Vagina (tissue), 2 donors: ENCODE results near the gene PCDHGA4. TPM values are rescaled to one million over a fixed set of nuclear protein-coding genes. Genes with fewer than 3 reads are reported as not detected.
A peak's percentile ranks its signal among the peaks of the same experiment; 100 is the strongest.
"Not testable (repeated sequence)": the region's sequence is repeated elsewhere in the genome, so short reads cannot be mapped to it uniquely, and the experiment has no call there.

Source experiments
- DNase-seq, 2 donors: peaks; one replicate each; pipeline ENCODE4 v3.0.0-alpha.2; 2017; ENCODE audit errors: extremely low spot score in 2 of 2
- H3K27ac ChIP-seq: fragments of 200-600 bp; sonication (generic); one replicate; pipeline ENCODE4 v1.5.1; 2019
- H3K27me3 ChIP-seq: fragments of 200-600 bp; sonication (generic); one replicate; pipeline ENCODE4 v1.5.1; 2019
- H3K36me3 ChIP-seq, 2 donors: fragments of 200-600 bp; sonication (generic); one replicate each; pipeline ENCODE4 v1.5.1; 2017 to 2019
- H3K4me1 ChIP-seq: fragments of 200-600 bp; sonication (generic); one replicate; pipeline ENCODE4 v1.5.1; 2019
- H3K4me3 ChIP-seq, 2 donors: fragments of 200-600 bp; sonication (generic); 1 replicate in 1 of 2; 2 replicates in 1 of 2; pipeline ENCODE4 v1.5.1; 2016 to 2019
- H3K9me3 ChIP-seq: fragments of 200-600 bp; sonication (generic); one replicate; pipeline ENCODE4 v1.5.1; 2019
- POLR2A ChIP-seq, 2 donors: fragments of 450-650 bp; IDR thresholded peaks; one replicate each; pipeline ENCODE4 v1.6.1; 2017; ENCODE audit warnings: antibody characterized with exemption in 2 of 2, mild to moderate bottlenecking in 2 of 2, moderate library complexity in 2 of 2
- POLR2AphosphoS5 ChIP-seq, 2 donors: sonication (generic); formaldehyde crosslinking; IDR thresholded peaks; one replicate each; pipeline ENCODE4 v1.9.0; 2017; ENCODE audit warnings: antibody characterized with exemption in 2 of 2, mild to moderate bottlenecking in 2 of 2, low read depth in 1 of 2; ENCODE audit not compliant: insufficient read depth in 1 of 2
- intact Hi-C: fragments of 100-400 bp; cut with DNase I; formaldehyde crosslinking; loops from one replicate; pipeline ENCODE4 v1.15.1; 2023
- total RNA-seq: library from RNA; depleted of rRNA; stranded (reverse); fragments of >200 nt; gene quantifications from one replicate; pipeline ENCODE4 v1.2.3, GENCODE V29; 2016
- TF ChIP-seq, protein P1 (sequence below), 3 experiments: fragments of 450-650 bp in 2 of 3; fragments of 200-600 bp in 1 of 3; sonication (generic) in 1 of 3; IDR thresholded peaks; one replicate each; pipeline ENCODE4 v1.5.1; 2017 to 2019; ENCODE audit warnings: antibody characterized with exemption in 3 of 3, mild to moderate bottlenecking in 2 of 3, moderate library complexity in 2 of 3

PCDHGA4 gene
- total RNA-seq, 1 donor from 2014 or later = 3.9 TPM

DNA sequence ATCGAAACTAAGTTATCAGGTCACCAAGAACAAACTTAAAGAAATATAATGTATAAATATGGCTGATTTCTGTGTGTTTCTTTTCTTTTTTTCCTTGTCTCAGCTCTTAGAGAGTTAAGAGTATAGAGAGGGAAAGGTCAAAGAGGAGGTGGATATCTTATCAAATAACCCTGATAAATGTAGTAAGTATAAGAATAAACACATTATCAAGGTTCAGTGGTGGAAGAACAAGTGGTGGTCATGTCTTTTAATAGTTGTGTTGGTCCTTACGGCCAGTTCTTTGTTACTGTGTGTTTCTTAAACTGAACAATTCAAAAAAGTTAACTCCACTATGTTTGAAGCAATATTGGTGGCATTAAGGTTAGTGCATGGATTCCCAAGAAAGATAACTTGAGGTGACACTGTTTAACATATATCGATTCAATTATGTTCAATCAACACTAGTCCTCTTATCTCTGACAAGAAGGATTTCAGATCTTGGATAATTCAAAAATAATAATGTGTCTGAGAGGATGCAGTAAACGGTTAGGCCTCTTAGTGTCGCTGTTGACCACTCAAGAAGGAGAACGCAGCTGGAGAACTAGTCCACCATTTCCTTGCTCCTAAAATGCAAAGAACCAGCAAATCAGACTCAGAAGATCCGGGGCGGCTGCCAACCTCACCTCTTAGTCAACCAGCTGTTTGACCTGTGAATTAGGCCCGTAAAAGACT, 11.4 kb upstream of the PCDHGA4 start, which contains the start of gene PCDHGA3:
Gene PCDHGA3, plus strand, starts transcription at position 588 of the 711 bp plus-strand sequence. CDS start 205 bp downstream, outside the sequence.
- no peak for TF ChIP-seq POLR2AphosphoS5 (IDR thresholded peaks at IDR 0.05; ENCODE audit: insufficient read depth in 1 of 2, low read depth in 1 of 2)
- H3K27ac ChIP-seq = no peak within 1 kb of the TSS
- H3K9me3 ChIP-seq = peaks cover 26% of the 10 kb centered on the region
- intact Hi-C loops = no loop called here
- H3K4me1 ChIP-seq = no peaks in the 10 kb centered on the region
- no peak for DNase-seq
- peak within 1 kb of the TSS; percentile 7 to 22 for H3K4me3 ChIP-seq
- no peaks in the 10 kb centered on the region for H3K36me3 ChIP-seq
- no peaks in the 10 kb centered on the region for H3K27me3 ChIP-seq

DNA sequence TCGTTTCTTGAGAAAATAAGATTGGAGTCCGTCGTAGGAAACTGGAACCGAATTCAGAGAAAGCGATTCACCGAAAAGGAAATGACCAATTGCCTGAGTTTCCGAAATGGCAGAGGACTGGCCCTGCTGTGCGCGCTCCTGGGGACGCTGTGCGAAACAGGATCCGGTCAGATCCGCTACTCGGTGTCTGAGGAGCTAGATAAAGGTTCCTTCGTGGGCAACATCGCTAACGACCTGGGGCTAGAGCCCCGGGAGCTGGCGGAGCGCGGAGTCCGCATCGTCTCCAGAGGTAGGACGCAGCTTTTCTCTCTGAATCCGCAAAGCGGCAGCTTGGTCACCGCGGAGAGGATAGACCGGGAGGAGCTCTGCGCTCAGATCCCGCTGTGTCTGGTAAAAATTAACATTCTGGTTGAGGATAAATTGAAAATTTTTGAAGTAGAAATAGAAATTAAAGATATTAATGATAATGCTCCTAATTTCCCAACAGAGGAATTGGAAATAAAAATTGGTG, 10.8 kb upstream of the PCDHGA4 start:
- Histone ChIP-seq H3K27ac (no peak overlapping the region), H3K9me3 (peaks cover 26% of the 10 kb centered on the region), H3K27me3 (no peaks in the 10 kb centered on the region), H3K4me1 (no peaks in the 10 kb centered on the region), H3K4me3 (peak overlapping the region; percentile 7 to 22), H3K36me3 (no peaks in the 10 kb centered on the region)
- no peak for DNase-seq
- TF ChIP-seq POLR2A (IDR thresholded peaks at IDR 0.05) (no peak), POLR2AphosphoS5 (IDR thresholded peaks at IDR 0.05; ENCODE audit: insufficient read depth in 1 of 2, low read depth in 1 of 2) (no peak)
- TF ChIP-seq, protein P1, sequence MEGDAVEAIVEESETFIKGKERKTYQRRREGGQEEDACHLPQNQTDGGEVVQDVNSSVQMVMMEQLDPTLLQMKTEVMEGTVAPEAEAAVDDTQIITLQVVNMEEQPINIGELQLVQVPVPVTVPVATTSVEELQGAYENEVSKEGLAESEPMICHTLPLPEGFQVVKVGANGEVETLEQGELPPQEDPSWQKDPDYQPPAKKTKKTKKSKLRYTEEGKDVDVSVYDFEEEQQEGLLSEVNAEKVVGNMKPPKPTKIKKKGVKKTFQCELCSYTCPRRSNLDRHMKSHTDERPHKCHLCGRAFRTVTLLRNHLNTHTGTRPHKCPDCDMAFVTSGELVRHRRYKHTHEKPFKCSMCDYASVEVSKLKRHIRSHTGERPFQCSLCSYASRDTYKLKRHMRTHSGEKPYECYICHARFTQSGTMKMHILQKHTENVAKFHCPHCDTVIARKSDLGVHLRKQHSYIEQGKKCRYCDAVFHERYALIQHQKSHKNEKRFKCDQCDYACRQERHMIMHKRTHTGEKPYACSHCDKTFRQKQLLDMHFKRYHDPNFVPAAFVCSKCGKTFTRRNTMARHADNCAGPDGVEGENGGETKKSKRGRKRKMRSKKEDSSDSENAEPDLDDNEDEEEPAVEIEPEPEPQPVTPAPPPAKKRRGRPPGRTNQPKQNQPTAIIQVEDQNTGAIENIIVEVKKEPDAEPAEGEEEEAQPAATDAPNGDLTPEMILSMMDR (IDR thresholded peaks at IDR 0.05) = no peak
- intact Hi-C loops = no loop called here

DNA sequence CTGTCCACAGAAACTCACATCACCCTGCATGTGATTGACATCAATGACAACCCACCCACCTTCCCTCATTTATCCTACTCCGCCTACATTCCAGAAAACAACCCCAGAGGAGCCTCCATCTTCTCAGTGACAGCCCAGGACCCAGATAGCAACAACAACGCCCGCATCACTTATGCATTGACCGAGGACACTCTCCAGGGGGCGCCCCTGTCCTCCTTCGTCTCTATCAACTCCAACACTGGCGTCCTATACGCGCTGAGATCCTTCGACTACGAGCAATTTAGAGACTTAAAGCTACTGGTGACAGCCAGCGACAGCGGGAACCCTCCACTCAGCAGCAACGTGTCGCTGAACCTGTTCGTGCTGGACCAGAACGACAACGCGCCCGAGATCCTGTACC, 9.5 kb upstream of the PCDHGA4 start:
- Histone ChIP-seq H3K27ac (no peak overlapping the region), H3K27me3 (no peaks in the 10 kb centered on the region), H3K36me3 (no peaks in the 10 kb centered on the region), H3K4me1 (no peaks in the 10 kb centered on the region), H3K9me3 (peaks cover 17% of the 10 kb centered on the region), H3K4me3 (no peak overlapping the region)
- DNase-seq = no peak
- intact Hi-C loops = no loop called here
- TF ChIP-seq, protein P1 (IDR thresholded peaks at IDR 0.05) = no peak
- no peak for TF ChIP-seq POLR2AphosphoS5 (IDR thresholded peaks at IDR 0.05; ENCODE audit: insufficient read depth in 1 of 2, low read depth in 1 of 2)
- TF ChIP-seq POLR2A (IDR thresholded peaks at IDR 0.05) = no peak

DNA sequence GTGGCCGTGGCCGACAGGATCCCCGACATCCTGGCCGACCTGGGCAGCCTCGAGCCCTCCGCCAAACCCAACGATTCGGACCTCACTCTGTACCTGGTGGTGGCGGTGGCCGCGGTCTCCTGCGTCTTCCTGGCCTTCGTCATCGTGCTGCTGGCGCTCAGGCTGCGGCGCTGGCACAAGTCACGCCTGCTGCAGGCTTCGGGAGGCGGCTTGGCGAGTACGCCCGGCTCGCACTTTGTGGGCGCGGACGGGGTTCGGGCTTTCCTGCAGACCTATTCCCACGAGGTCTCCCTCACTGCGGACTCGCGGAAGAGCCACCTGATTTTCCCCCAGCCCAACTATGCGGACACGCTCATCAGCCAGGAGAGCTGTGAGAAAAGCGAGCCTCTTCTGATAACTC, 8.8 kb upstream of the PCDHGA4 start:
- H3K36me3 ChIP-seq, H3K4me3 ChIP-seq, H3K27me3 ChIP-seq, intact Hi-C loops, H3K27ac ChIP-seq, H3K4me1 ChIP-seq, DNase-seq: not testable (repeated sequence)
- H3K9me3 ChIP-seq = peaks cover 22% of the 10 kb centered on the region

DNA sequence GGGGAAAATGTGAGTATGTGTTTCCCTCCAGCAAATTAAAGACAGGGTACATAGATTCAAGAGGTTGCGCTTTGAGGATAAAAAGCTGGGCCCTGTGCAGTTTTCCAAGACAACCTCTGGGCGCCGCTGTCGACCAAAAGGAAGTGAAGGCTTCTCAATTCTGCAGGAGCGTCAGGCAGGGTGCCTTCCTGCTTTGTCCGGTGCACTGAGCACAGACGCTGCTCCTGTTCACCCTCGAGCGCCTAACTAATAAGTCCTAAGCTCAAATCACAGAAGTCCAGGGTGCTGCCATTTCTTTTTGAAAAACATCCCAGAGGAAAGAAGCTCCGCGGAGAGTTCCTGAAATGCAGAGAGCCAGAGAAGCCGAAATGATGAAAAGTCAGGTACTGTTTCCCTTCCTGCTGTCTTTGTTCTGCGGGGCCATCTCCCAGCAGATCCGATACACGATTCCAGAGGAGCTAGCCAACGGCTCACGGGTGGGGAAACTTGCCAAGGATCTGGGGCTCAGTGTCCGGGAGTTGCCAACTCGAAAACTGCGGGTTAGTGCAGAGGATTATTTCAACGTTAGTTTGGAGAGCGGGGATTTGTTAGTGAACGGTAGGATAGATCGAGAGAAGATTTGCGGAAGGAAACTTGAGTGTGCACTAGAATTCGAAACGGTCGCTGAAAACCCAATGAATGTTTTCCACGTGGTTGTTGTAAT, 4.8 kb upstream of the PCDHGA4 start, which contains the start of gene PCDHGB1:
Gene PCDHGB1, plus strand, starts transcription at position 183 of the 703 bp plus-strand sequence. Its CDS starts 162 bp downstream, at position 345.
- Histone ChIP-seq H3K27ac (no peak within 1 kb of the TSS), H3K4me3 (no peak within 1 kb of the TSS), H3K27me3 (no peaks in the 10 kb centered on the region), H3K36me3 (no peaks in the 10 kb centered on the region), H3K4me1 (no peaks in the 10 kb centered on the region), H3K9me3 (peaks cover 21% of the 10 kb centered on the region)
- TF ChIP-seq, protein P1 (IDR thresholded peaks at IDR 0.05) = no peak
- TF ChIP-seq POLR2A (IDR thresholded peaks at IDR 0.05) (no peak), POLR2AphosphoS5 (IDR thresholded peaks at IDR 0.05; ENCODE audit: insufficient read depth in 1 of 2, low read depth in 1 of 2) (no peak)
- no peak for DNase-seq
- intact Hi-C loops = no loop called here
